GM08714 (cell line): Measurements from ENCODE around the gene BIRC5.

Experiments
- H3K4me3 ChIP-seq: fragments of 200-500 bp; sonication (Bioruptor generic); 2 replicates; pipeline ENCODE4 v1.5.1; 2014; ENCODE audit warnings: mild to moderate bottlenecking, low read length, inconsistent platforms
- ZNF274 ChIP-seq: IDR thresholded peaks from 2 replicates; pipeline ENCODE4 v1.6.1; 2012; ENCODE audit warnings: mild to moderate bottlenecking, low read depth, low read length

The BIRC5 gene

DNA sequence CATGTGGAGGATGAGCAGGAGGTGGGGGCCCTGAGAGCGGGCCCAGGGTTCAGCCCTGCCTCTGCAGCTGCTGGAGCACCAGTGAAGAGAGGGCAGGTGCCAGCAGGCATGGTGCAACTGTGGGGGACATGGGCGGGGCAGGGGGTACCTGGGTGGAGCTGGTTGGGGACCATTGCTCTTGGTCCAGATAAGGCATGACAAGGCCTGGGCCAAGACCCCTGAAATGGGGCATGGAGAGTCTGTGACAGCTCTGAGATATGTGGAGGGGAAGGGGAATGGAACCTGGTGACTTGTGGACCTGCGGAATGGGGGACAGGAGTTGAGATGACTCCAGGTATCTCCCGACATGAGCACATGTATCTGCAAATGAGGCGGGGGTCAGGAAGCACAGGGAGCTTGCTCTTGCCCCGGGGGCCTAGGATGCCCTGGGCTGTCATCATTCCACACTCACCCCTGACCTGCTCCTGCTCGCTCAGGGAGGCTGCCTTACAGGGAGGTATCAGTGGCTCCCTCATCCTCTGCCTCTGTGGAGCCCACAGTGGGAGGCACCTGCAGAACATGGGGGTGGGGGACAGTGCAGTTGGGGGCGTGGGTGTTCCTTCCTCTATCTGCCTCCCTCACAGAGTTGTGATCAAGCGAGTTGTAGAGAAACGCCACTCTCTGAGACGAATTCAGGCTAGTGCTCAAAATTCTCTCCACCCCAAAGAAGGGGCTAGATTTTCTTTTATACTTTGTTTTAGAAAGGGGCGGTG, 57.5 kb downstream of the BIRC5 start:
- TF ChIP-seq ZNF274, result no peak
- no peak overlapping the region for H3K4me3 ChIP-seq

- TF ChIP-seq ZNF274, result no peak
- no peak overlapping the region for H3K4me3 ChIP-seq
Observed at GRCh38 chr17:78272181-78272913, 58.3 kb downstream of the BIRC5 start.

DNA sequence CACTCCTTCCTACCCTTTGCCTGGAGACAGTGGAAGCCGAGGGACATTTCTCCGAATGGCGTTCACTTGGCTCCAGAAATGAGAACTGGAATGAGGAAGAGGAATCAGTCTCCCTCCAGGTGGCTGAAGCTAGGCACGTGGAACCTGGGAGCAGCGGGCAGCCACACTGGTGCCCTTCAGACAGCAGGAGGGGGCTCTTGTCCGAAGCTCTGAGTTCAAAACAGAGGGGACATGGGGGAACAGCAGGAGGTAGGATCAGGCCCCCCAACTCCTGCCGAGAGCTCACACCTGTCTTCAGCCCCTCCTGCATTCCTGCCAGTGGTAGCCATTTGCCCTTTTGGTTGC, 58.8 kb downstream of the BIRC5 start:
- no peak overlapping the region for H3K4me3 ChIP-seq
- no peak for TF ChIP-seq ZNF274

GRCh38 chr17:78273813-78274212, 59.8 kb downstream of the BIRC5 start:
- TF ChIP-seq ZNF274, result no peak
- H3K4me3 ChIP-seq, result no peak overlapping the region
